Ramos (cell line): ENCODE measurements around the gene SLC25A36.
"Not testable (repeated sequence)": the region's sequence is repeated elsewhere in the genome, so short reads cannot be mapped to it uniquely, and the experiment has no call there.

Experiments used
- in situ Hi-C: fragments of 300-500 bp; cut with MboI; formaldehyde crosslinking; loops from one replicate; pipeline ENCODE4 v1.14.3; 2022; ENCODE audit warnings: low sequenced_read_pairs; ENCODE audit not compliant: unreplicated experiment

The SLC25A36 gene

GRCh38 chr3:140929446-140929845, 12.2 kb upstream of the SLC25A36 start:
- in situ Hi-C loops, result no loop called here

- in situ Hi-C loops, result no loop called here
These were observed 10.6 kb upstream of the SLC25A36 start for GRCh38 chr3:140931016-140931454.

GRCh38 chr3:140931801-140932200, 9.8 kb upstream of the SLC25A36 start:
- in situ Hi-C loops, result no loop called here

GRCh38 chr3:140933109-140933508, 8.5 kb upstream of the SLC25A36 start:
- in situ Hi-C loops, result no loop called here

- in situ Hi-C loops, result no loop called here
These were observed 8.1 kb upstream of the SLC25A36 start for GRCh38 chr3:140933552-140933951.

- in situ Hi-C loops, result not testable (repeated sequence)
These were observed 2.3 kb upstream of the SLC25A36 start for GRCh38 chr3:140939305-140939704.

GRCh38 chr3:140941090-140941433, 574 bp upstream of the SLC25A36 start:
- in situ Hi-C loops, result no loop called here

- in situ Hi-C loops, result no loop called here
These were observed 827 bp downstream of the SLC25A36 start for GRCh38 chr3:140942221-140943104.

GRCh38 chr3:140943781-140944552, 2.3 kb downstream of the SLC25A36 start:
- in situ Hi-C loops, result no loop called here

GRCh38 chr3:140948460-140949249, 7.0 kb downstream of the SLC25A36 start:
- in situ Hi-C loops, result no loop called here

- in situ Hi-C loops, result no loop called here
These were observed 8.5 kb downstream of the SLC25A36 start for GRCh38 chr3:140950144-140950543.

GRCh38 chr3:140950863-140951262, 9.2 kb downstream of the SLC25A36 start:
- in situ Hi-C loops, result no loop called here

- in situ Hi-C loops, result not testable (repeated sequence)
These were observed 10.1 kb downstream of the SLC25A36 start for GRCh38 chr3:140951750-140952149.

- in situ Hi-C loops, result no loop called here
These were observed 11.7 kb downstream of the SLC25A36 start for GRCh38 chr3:140953028-140953960.

GRCh38 chr3:140954576-140954975, 12.9 kb downstream of the SLC25A36 start:
- in situ Hi-C loops, result no loop called here

GRCh38 chr3:140955645-140956044, 14.0 kb downstream of the SLC25A36 start:
- in situ Hi-C loops, result no loop called here

- in situ Hi-C loops, result no loop called here
These were observed 14.6 kb downstream of the SLC25A36 start for GRCh38 chr3:140956058-140956835.

- in situ Hi-C loops, result no loop called here
These were observed 31.2 kb downstream of the SLC25A36 start for GRCh38 chr3:140972833-140973232.

GRCh38 chr3:140974900-140975299, 33.3 kb downstream of the SLC25A36 start:
- in situ Hi-C loops, result no loop called here
